DND-41 (cell line): ENCODE measurements around the gene ITFG1.

ENCODE experiments used
- CTCF ChIP-seq: IDR thresholded peaks from 2 replicates; pipeline ENCODE4 v1.5.1; 2012; ENCODE audit warnings: borderline replicate concordance, low read length, moderate library complexity, mild to moderate bottlenecking; ENCODE audit not compliant: poor library complexity, severe bottlenecking; ENCODE audit errors: extremely low read depth
- EZH2 ChIP-seq: IDR thresholded peaks from 3 replicates; pipeline ENCODE4 v1.6.1; 2012; ENCODE audit warnings: borderline replicate concordance, low read depth, mild to moderate bottlenecking, moderate library complexity, low read length, inconsistent platforms; ENCODE audit not compliant: severe bottlenecking

- TF ChIP-seq CTCF (no peak), EZH2 (no peak)
Observed at GRCh38 chr16:47136099-47136842, 324.6 kb downstream of the ITFG1 start.
